Measurements from ENCODE around the gene ALB. TPM values are rescaled to one million over a fixed set of nuclear protein-coding genes. Genes with fewer than 3 reads are reported as not detected.

Gene ALB
- total and polyA plus RNA-seq, 7 experiments from 2014 or later: 0.45 to 0.96 TPM; not detected in 5

GRCh38 chr4:73454920-73455319 is 50.8 kb downstream of the ALB start:
- no peak overlapping the region for H3K27ac ChIP-seq (ENCODE audit: low read depth, low read length)
- peaks cover 0 to 21% (median 13%) of the 10 kb centered on the region in 5 donors for H3K27me3 Mint-ChIP-seq
- ATAC-seq: no peak
- H3K36me3 ChIP-seq (ENCODE audit: control insufficient read depth in 2 of 3, insufficient read depth in 3 of 3, low read length in 3 of 3): peaks cover 0 to 3% (median 0%) of the 10 kb centered on the region in 3 experiments
- H3K4me3 ChIP-seq (ENCODE audit: low read length): no peak overlapping the region
- peaks cover 0 to 5% (median 0%) of the 10 kb centered on the region in 5 donors for H3K36me3 Mint-ChIP-seq
- no peak for DNase-seq
- CTCF ChIA-PET: no interaction called here
- H3K27me3 ChIP-seq (ENCODE audit: control insufficient read depth in 2 of 2, insufficient read depth in 2 of 2, low read length in 2 of 2): no peaks in the 10 kb centered on the region
- H3K4me3 Mint-ChIP-seq: no peak overlapping the region
- intact Hi-C loops (cut with micrococcal nuclease): no loop called here
- POLR2A ChIA-PET: no interaction called here
- no peaks in the 10 kb centered on the region for H3K4me1 Mint-ChIP-seq
- H3K9me3 ChIP-seq (ENCODE audit: control insufficient read depth in 2 of 3, low read length in 3 of 3): no peaks in the 10 kb centered on the region
- no peak overlapping the region for H3K27ac Mint-ChIP-seq
- H3K4me1 ChIP-seq (ENCODE audit: control insufficient read depth in 2 of 2, insufficient read depth in 2 of 2, low read length in 2 of 2): no peaks in the 10 kb centered on the region
- H3K9me3 Mint-ChIP-seq: peaks cover 0 to 9% (median 0%) of the 10 kb centered on the region in 11 donors

- Histone ChIP-seq H3K4me3 (ENCODE audit: low read length) (no peak overlapping the region), H3K27me3 (ENCODE audit: control insufficient read depth in 2 of 2, insufficient read depth in 2 of 2, low read length in 2 of 2) (no peaks in the 10 kb centered on the region), H3K36me3 (ENCODE audit: control insufficient read depth in 2 of 3, insufficient read depth in 3 of 3, low read length in 3 of 3) (peaks cover 0 to under 1% (median 0%) of the 10 kb centered on the region in 3 experiments), H3K27ac (ENCODE audit: low read depth, low read length) (no peak overlapping the region), H3K9me3 (ENCODE audit: control insufficient read depth in 2 of 3, low read length in 3 of 3) (no peaks in the 10 kb centered on the region), H3K4me1 (ENCODE audit: control insufficient read depth in 2 of 2, insufficient read depth in 2 of 2, low read length in 2 of 2) (no peaks in the 10 kb centered on the region)
- DNase-seq (no peak), ATAC-seq (no peak)
- Mint-ChIP-seq H3K4me1 (no peaks in the 10 kb centered on the region), H3K27ac (no peak overlapping the region), H3K4me3 (no peak overlapping the region), H3K9me3 (peaks cover 0 to 9% (median 0%) of the 10 kb centered on the region in 11 donors), H3K27me3 (peaks cover 0 to 13% (median 9%) of the 10 kb centered on the region in 5 donors), H3K36me3 (peaks cover 0 to 5% (median 0%) of the 10 kb centered on the region in 5 donors)
- ChIA-PET CTCF (no interaction called here), POLR2A (interaction anchor here (0.6 kb wide), 1 partner anchor 500 kb away, joined by 4 read pairs; no protein-coding TSS in a partner anchor)
- intact Hi-C loops (cut with micrococcal nuclease): no loop called here
Observed at GRCh38 chr4:73456177-73457022, 52.3 kb downstream of the ALB start.

- CTCF ChIA-PET: no interaction called here
- Mint-ChIP-seq H3K4me1 (no peaks in the 10 kb centered on the region), H3K4me3 (no peak overlapping the region), H3K9me3 (peaks cover 0 to 9% (median 0%) of the 10 kb centered on the region in 11 donors), H3K36me3 (peaks cover 0 to 5% (median 0%) of the 10 kb centered on the region in 5 donors), H3K27me3 (peaks cover 0 to 18% (median 9%) of the 10 kb centered on the region in 5 donors), H3K27ac (no peak overlapping the region)
- no peaks in the 10 kb centered on the region for H3K27me3 ChIP-seq (ENCODE audit: control insufficient read depth in 2 of 2, insufficient read depth in 2 of 2, low read length in 2 of 2)
- no peaks in the 10 kb centered on the region for H3K9me3 ChIP-seq (ENCODE audit: control insufficient read depth in 2 of 3, low read length in 3 of 3)
- POLR2A ChIA-PET: no interaction called here
- H3K27ac ChIP-seq (ENCODE audit: low read depth, low read length): no peak overlapping the region
- no peaks in the 10 kb centered on the region for H3K4me1 ChIP-seq (ENCODE audit: control insufficient read depth in 2 of 2, insufficient read depth in 2 of 2, low read length in 2 of 2)
- no peak overlapping the region for H3K4me3 ChIP-seq (ENCODE audit: low read length)
- intact Hi-C loops (cut with micrococcal nuclease): no loop called here
- DNase-seq (no peak), ATAC-seq (no peak)
- H3K36me3 ChIP-seq (ENCODE audit: control insufficient read depth in 2 of 3, insufficient read depth in 3 of 3, low read length in 3 of 3): no peaks in the 10 kb centered on the region
Observed at GRCh38 chr4:73458184-73459047, 54.3 kb downstream of the ALB start.

- no peak for ATAC-seq
- H3K9me3 Mint-ChIP-seq: peaks cover 0 to 9% (median 0%) of the 10 kb centered on the region in 11 donors
- H3K4me3 ChIP-seq (ENCODE audit: low read length): no peak overlapping the region
Observed at GRCh38 chr4:73459048-73459421, 54.9 kb downstream of the ALB start.

GRCh38 chr4:73460913-73461522 is 56.9 kb downstream of the ALB start:
- ATAC-seq: no peak
- DNase-seq: no peak
- ChIA-PET POLR2A (no interaction called here), CTCF (interaction anchor here (0.7 kb wide), 1 partner anchor 146 kb away, joined by 3 read pairs; no protein-coding TSS in a partner anchor)
- H3K9me3 Mint-ChIP-seq: peaks cover 0 to 9% (median 0%) of the 10 kb centered on the region in 11 donors
- no peak overlapping the region for H3K4me3 Mint-ChIP-seq
- H3K27me3 Mint-ChIP-seq: peaks cover 0 to 22% (median 12%) of the 10 kb centered on the region in 5 donors
- no peaks in the 10 kb centered on the region for H3K4me1 Mint-ChIP-seq
- Histone ChIP-seq H3K4me1 (ENCODE audit: control insufficient read depth in 2 of 2, insufficient read depth in 2 of 2, low read length in 2 of 2) (no peaks in the 10 kb centered on the region), H3K36me3 (ENCODE audit: control insufficient read depth in 2 of 3, insufficient read depth in 3 of 3, low read length in 3 of 3) (no peaks in the 10 kb centered on the region), H3K9me3 (ENCODE audit: control insufficient read depth in 2 of 3, low read length in 3 of 3) (no peaks in the 10 kb centered on the region), H3K27me3 (ENCODE audit: control insufficient read depth in 2 of 2, insufficient read depth in 2 of 2, low read length in 2 of 2) (no peaks in the 10 kb centered on the region), H3K4me3 (ENCODE audit: low read length) (no peak overlapping the region), H3K27ac (ENCODE audit: low read depth, low read length) (no peak overlapping the region)
- peaks cover 0 to 5% (median 0%) of the 10 kb centered on the region in 5 donors for H3K36me3 Mint-ChIP-seq
- intact Hi-C loops (cut with micrococcal nuclease): no loop called here
- no peak overlapping the region for H3K27ac Mint-ChIP-seq

More at GRCh38 chr4:73459048-73459421, 54.9 kb downstream of the ALB start:
- H3K4me3 Mint-ChIP-seq: no peak overlapping the region
- no peaks in the 10 kb centered on the region for H3K4me1 ChIP-seq (ENCODE audit: control insufficient read depth in 2 of 2, insufficient read depth in 2 of 2, low read length in 2 of 2)
- intact Hi-C loops (cut with micrococcal nuclease): no loop called here
- no peaks in the 10 kb centered on the region for H3K27me3 ChIP-seq (ENCODE audit: control insufficient read depth in 2 of 2, insufficient read depth in 2 of 2, low read length in 2 of 2)
- peaks cover 0 to 22% (median 12%) of the 10 kb centered on the region in 5 donors for H3K27me3 Mint-ChIP-seq
- POLR2A ChIA-PET: no interaction called here
- peaks cover 0 to 5% (median 0%) of the 10 kb centered on the region in 5 donors for H3K36me3 Mint-ChIP-seq
- no peaks in the 10 kb centered on the region for H3K36me3 ChIP-seq (ENCODE audit: control insufficient read depth in 2 of 3, insufficient read depth in 3 of 3, low read length in 3 of 3)
- no peaks in the 10 kb centered on the region for H3K4me1 Mint-ChIP-seq
- DNase-seq: no peak
- H3K9me3 ChIP-seq (ENCODE audit: control insufficient read depth in 2 of 3, low read length in 3 of 3): no peaks in the 10 kb centered on the region
- H3K27ac Mint-ChIP-seq: no peak overlapping the region
- CTCF ChIA-PET: no interaction called here
- H3K27ac ChIP-seq (ENCODE audit: low read depth, low read length): no peak overlapping the region

GRCh38 chr4:73468170-73468569 is 64.1 kb downstream of the ALB start:
- Mint-ChIP-seq H3K27me3 (peaks cover 5 to 16% (median 13%) of the 10 kb centered on the region in 5 donors), H3K27ac (no peak overlapping the region), H3K4me3 (no peak overlapping the region), H3K36me3 (no peaks in the 10 kb centered on the region), H3K9me3 (peaks cover 0 to 15% (median 10%) of the 10 kb centered on the region in 11 donors), H3K4me1 (no peaks in the 10 kb centered on the region)
- no peaks in the 10 kb centered on the region for H3K4me1 ChIP-seq (ENCODE audit: control insufficient read depth in 2 of 2, insufficient read depth in 2 of 2, low read length in 2 of 2)
- DNase-seq (no peak), ATAC-seq (no peak)
- POLR2A ChIA-PET: no interaction called here
- intact Hi-C loops (cut with micrococcal nuclease): no loop called here
- CTCF ChIA-PET: interaction anchor here (0.6 to 0.7 kb wide), 2 partner anchors 22 to 1166 kb away, joined by 3 read pairs; no protein-coding TSS in a partner anchor
- H3K36me3 ChIP-seq (ENCODE audit: control insufficient read depth in 2 of 3, insufficient read depth in 3 of 3, low read length in 3 of 3): no peaks in the 10 kb centered on the region
- H3K27ac ChIP-seq (ENCODE audit: low read depth, low read length): no peak overlapping the region
- no peak overlapping the region for H3K4me3 ChIP-seq (ENCODE audit: low read length)
- peaks cover 0 to 3% of the 10 kb centered on the region in 2 donors for H3K27me3 ChIP-seq (ENCODE audit: control insufficient read depth in 2 of 2, insufficient read depth in 2 of 2, low read length in 2 of 2)
- no peaks in the 10 kb centered on the region for H3K9me3 ChIP-seq (ENCODE audit: control insufficient read depth in 2 of 3, low read length in 3 of 3)

All from naive thymus-derived CD4-positive, alpha-beta T cell (primary cell).